ENCODE results near the gene MS4A1. TPM values are rescaled to one million over a fixed set of nuclear protein-coding genes. Genes with fewer than 3 reads are reported as not detected.

The MS4A1 gene
- total and polyA plus RNA-seq, 2 of the 8 experiments (the other 6 are each of a cell fraction or from before 2014, with no cell fraction given), result not detected

GRCh38 chr11:60420015-60420414 is 35.6 kb upstream of the MS4A1 start (continued):
- no peak for TF ChIP-seq CHD7 (IDR thresholded peaks at IDR 0.05; ENCODE audit: insufficient replicate concordance, low read length)
- TF ChIP-seq ATF2 (IDR thresholded peaks at IDR 0.05; ENCODE audit: low read length), result no peak
- TF ChIP-seq YY1 (IDR thresholded peaks at IDR 0.05; ENCODE audit: low read depth, low read length), result no peak
- no peak for TF ChIP-seq SP4 (IDR thresholded peaks at IDR 0.05; ENCODE audit: low read length)
- no peak for TF ChIP-seq POU5F1 (IDR thresholded peaks at IDR 0.05; ENCODE audit: low read depth, low read length)
- no peak for TF ChIP-seq FOSL1 (IDR thresholded peaks at IDR 0.05; ENCODE audit: insufficient read depth, low read depth, low read length)
- no peak for TF ChIP-seq JUND (IDR thresholded peaks at IDR 0.05; ENCODE audit: low read length)
- TF ChIP-seq CTBP2 (IDR thresholded peaks at IDR 0.05; ENCODE audit: borderline replicate concordance, insufficient read depth, insufficient read length, low read length), result no peak
- no peak for TF ChIP-seq RNF2 (IDR thresholded peaks at IDR 0.05; ENCODE audit: borderline replicate concordance, low read depth, low read length, missing control alignments, poor library complexity, severe bottlenecking)

All from H1 (cell line).